Tibial nerve (tissue), 4 donors: Measurements from ENCODE around the gene VMAC. TPM values are rescaled to one million over a fixed set of nuclear protein-coding genes. Genes with fewer than 3 reads are reported as not detected.

Source experiments
- DNase-seq, 2 donors: peaks; one replicate each; pipeline ENCODE4 v3.0.0-alpha.2; 2019; ENCODE audit warnings: low spot score in 2 of 2
- H3K27ac ChIP-seq, 4 donors: fragments of 200-600 bp; sonication (generic) in 3 of 4; one replicate each; pipeline ENCODE4 v1.5.1; 2017 to 2019; ENCODE audit warnings: mild to moderate bottlenecking in 1 of 4
- H3K27me3 ChIP-seq, 2 donors: fragments of 200-600 bp; sonication (generic) in 1 of 2; one replicate each; pipeline versions ENCODE4 v1.5.1 to v1.6.0; 2017 to 2019
- H3K36me3 ChIP-seq, 3 donors: fragments of 200-600 bp; sonication (generic); one replicate each; pipeline ENCODE4 v1.5.1; 2018 to 2019
- H3K4me1 ChIP-seq, 4 donors: fragments of 200-600 bp; sonication (generic) in 3 of 4; one replicate each; pipeline ENCODE4 v1.5.1; 2017 to 2019
- H3K4me3 ChIP-seq, 4 donors: fragments of 200-600 bp; sonication (generic) in 3 of 4; one replicate each; pipeline ENCODE4 v1.5.1; 2017 to 2019; ENCODE audit warnings: mild to moderate bottlenecking in 1 of 4, moderate library complexity in 1 of 4
- H3K9me3 ChIP-seq, 4 donors: fragments of 200-600 bp; sonication (generic) in 3 of 4; one replicate each; pipeline ENCODE4 v1.5.1; 2017 to 2019
- CTCF ChIP-seq, 5 experiments: fragments of 200-600 bp in 3 of 5; fragments of 450-650 bp in 2 of 5; sonication (generic) in 3 of 5; IDR thresholded peaks; one replicate each; pipeline ENCODE4 v1.5.1; 2016 to 2019; ENCODE audit warnings: antibody characterized with exemption in 5 of 5, mild to moderate bottlenecking in 3 of 5, moderate library complexity in 2 of 5
- EP300 ChIP-seq, 2 donors: sonication (generic); formaldehyde crosslinking; IDR thresholded peaks; one replicate each; pipeline ENCODE4 v1.6.1; 2017; ENCODE audit warnings: antibody characterized with exemption in 2 of 2, mild to moderate bottlenecking in 1 of 2
- POLR2A ChIP-seq, 2 donors: fragments of 450-650 bp; IDR thresholded peaks; one replicate each; pipeline ENCODE4 v1.6.1; 2017; ENCODE audit warnings: antibody characterized with exemption in 2 of 2, mild to moderate bottlenecking in 2 of 2, moderate library complexity in 2 of 2
- WGBS, 2 donors: methylation state at CpG; one replicate each; pipeline ENCODE4 v1.1.5; 2018; 5-methylcytosine and 5-hydroxymethylcytosine counted together
- total RNA-seq, 4 donors: library from RNA; depleted of rRNA; stranded (reverse); fragments of >200 nt; gene quantifications; one replicate each; pipeline ENCODE4 v1.1.0, GENCODE V29; 2016

The VMAC gene
- total RNA-seq, 4 donors from 2014 or later: 8.3 to 16.7 (median 13.9) TPM

- Histone ChIP-seq H3K36me3 (peaks cover 0 to 83% (median 11%) of the 10 kb centered on the region in 3 donors), H3K4me3 (no peak overlapping the region), H3K27me3 (no peaks in the 10 kb centered on the region), H3K27ac (peak overlapping the region in 2 of 4 donors; percentile 52 to 65), H3K9me3 (no peaks in the 10 kb centered on the region), H3K4me1 (peaks cover 0 to 37% (median 13%) of the 10 kb centered on the region in 4 donors)
- WGBS, 2 donors: 57 to 60% methylated on average over 16 of the region's 16 CpGs
- TF ChIP-seq CTCF (IDR thresholded peaks at IDR 0.05) (no peak), EP300 (IDR thresholded peaks at IDR 0.05) (peak in 1 of 2 donors; percentile 6)
- no peak for DNase-seq
These were observed 30.3 kb downstream of the VMAC start for GRCh38 chr19:5934774-5935472.

DNA sequence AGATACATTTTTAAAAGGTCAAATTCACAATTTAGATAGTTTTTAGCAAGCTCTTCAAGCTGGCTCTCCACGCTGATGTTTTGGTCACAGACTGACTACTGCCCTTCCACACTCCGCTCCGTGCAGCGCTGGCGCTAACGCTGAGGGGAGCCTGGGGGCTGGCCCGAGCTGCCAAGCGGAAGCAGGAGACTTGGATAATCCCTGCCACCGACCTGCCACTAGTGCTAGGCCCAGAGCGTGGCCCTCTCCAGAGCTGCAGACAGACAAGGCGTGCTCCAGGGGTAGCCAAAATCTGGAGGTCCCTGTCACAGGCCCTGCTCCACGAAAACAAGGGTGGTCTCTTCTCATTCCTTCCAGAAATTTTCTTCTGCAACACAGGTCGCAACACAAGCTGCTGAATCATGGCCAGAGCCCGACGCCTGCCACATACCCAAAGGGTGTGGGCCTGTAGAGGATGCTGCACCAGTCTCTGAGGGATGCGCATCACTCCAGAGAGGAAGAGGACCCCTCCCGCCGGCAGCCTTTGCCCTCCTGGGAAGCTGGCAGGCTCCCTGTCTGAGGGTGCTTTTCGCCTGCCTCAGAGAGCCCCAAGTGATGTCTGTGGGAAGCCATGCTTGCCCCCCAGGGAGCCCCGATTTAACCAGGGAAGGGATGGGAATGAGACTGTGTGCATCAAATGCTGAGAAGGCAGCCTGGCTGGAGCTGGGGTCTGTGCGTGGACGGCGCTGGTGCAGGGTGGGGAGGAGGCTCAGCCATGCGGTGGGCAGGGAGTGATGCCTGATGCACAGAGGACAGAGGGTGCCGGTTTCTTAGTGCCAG is 31.0 kb downstream of the VMAC start:
- peaks cover 0 to 83% (median 10%) of the 10 kb centered on the region in 3 donors for H3K36me3 ChIP-seq
- peaks cover 0 to 37% (median 13%) of the 10 kb centered on the region in 4 donors for H3K4me1 ChIP-seq

DNA sequence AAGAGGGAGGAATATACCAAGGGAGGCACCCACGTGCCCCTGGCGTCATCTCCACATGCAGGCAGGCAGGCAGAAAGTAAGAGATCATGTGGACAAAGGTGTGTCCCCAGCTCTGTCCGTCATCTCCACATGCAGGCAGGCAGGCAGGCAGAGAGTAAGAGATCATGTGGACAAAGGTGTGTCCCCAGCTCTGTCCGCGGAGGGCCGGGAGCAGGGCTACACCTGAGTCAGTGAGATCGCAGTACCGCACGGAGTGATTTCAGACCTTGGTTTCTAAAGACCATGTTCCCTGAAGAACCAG is 31.6 kb downstream of the VMAC start:
- peaks cover 0 to 41% (median 13%) of the 10 kb centered on the region in 4 donors for H3K4me1 ChIP-seq
- H3K36me3 ChIP-seq: peaks cover 0 to 83% (median 10%) of the 10 kb centered on the region in 3 donors
- no peak for DNase-seq
- H3K27me3 ChIP-seq: no peaks in the 10 kb centered on the region
- no peak overlapping the region for H3K27ac ChIP-seq
- no peak for TF ChIP-seq EP300 (IDR thresholded peaks at IDR 0.05)
- no peak for TF ChIP-seq CTCF (IDR thresholded peaks at IDR 0.05)
- TF ChIP-seq POLR2A (IDR thresholded peaks at IDR 0.05): no peak
- H3K4me3 ChIP-seq: no peak overlapping the region
- no peaks in the 10 kb centered on the region for H3K9me3 ChIP-seq
- WGBS, 2 donors: 83 to 93% methylated on average over 9 of the region's 9 CpGs

More for the DNA sequence above, 31.0 kb downstream of the VMAC start:
- H3K27me3 ChIP-seq: no peaks in the 10 kb centered on the region
- WGBS, 2 donors: 66 to 75% methylated on average over 21 to 25 of the region's 25 CpGs
- TF ChIP-seq POLR2A (IDR thresholded peaks at IDR 0.05): no peak
- no peak for TF ChIP-seq EP300 (IDR thresholded peaks at IDR 0.05)
- TF ChIP-seq CTCF (IDR thresholded peaks at IDR 0.05): no peak
- DNase-seq: no peak
- no peaks in the 10 kb centered on the region for H3K9me3 ChIP-seq
- peak overlapping the region in 2 of 4 donors; percentile 52 to 65 for H3K27ac ChIP-seq
- H3K4me3 ChIP-seq: no peak overlapping the region

DNA sequence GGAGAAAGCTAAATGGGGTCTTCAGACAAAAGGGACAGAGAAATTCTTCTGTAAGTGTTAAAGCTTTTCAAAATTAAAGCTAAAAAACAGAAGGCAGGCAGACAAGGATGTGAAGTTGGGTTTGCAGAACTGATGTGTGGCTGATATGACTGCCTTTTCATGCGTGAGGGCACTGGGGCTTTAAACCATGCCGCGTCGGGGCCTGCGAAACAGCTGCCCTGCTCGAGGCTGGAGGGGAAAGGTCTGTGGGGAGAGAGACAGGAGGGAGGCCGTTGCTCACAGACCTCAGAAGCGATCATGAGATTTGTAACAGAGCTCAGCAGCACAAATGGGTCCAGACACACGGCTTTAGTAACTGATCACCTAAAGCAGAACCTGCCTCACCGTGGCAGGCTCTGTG is 32.9 kb downstream of the VMAC start:
- peaks cover 0 to 72% (median 8%) of the 10 kb centered on the region in 3 donors for H3K36me3 ChIP-seq
- H3K27ac ChIP-seq: no peak overlapping the region
- H3K9me3 ChIP-seq: no peaks in the 10 kb centered on the region
- peaks cover 0 to 54% (median 15%) of the 10 kb centered on the region in 4 donors for H3K4me1 ChIP-seq
- no peak for TF ChIP-seq CTCF (IDR thresholded peaks at IDR 0.05)
- TF ChIP-seq EP300 (IDR thresholded peaks at IDR 0.05): no peak
- no peak for TF ChIP-seq POLR2A (IDR thresholded peaks at IDR 0.05)
- H3K27me3 ChIP-seq: no peaks in the 10 kb centered on the region
- DNase-seq: no peak
- H3K4me3 ChIP-seq: no peak overlapping the region
- WGBS, 2 donors: 77 to 79% methylated on average over 10 of the region's 10 CpGs
